Stimulated activated CD4-positive, alpha-beta T cell treated with anti-CD3 and anti-CD28 coated beads, Interleukin-15, amount 100 ng/mL, for 48 hours (primary cell): ENCODE results near the gene SPATC1L.
"Not testable (repeated sequence)": the region's sequence is repeated elsewhere in the genome, so short reads cannot be mapped to it uniquely, and the experiment has no call there.

Experiments used
- DNase-seq, 2 donors: peaks; one replicate each; pipeline ENCODE4 v3.0.0-alpha.2; 2020; ENCODE audit warnings: low read depth in 2 of 2

Gene SPATC1L

DNA sequence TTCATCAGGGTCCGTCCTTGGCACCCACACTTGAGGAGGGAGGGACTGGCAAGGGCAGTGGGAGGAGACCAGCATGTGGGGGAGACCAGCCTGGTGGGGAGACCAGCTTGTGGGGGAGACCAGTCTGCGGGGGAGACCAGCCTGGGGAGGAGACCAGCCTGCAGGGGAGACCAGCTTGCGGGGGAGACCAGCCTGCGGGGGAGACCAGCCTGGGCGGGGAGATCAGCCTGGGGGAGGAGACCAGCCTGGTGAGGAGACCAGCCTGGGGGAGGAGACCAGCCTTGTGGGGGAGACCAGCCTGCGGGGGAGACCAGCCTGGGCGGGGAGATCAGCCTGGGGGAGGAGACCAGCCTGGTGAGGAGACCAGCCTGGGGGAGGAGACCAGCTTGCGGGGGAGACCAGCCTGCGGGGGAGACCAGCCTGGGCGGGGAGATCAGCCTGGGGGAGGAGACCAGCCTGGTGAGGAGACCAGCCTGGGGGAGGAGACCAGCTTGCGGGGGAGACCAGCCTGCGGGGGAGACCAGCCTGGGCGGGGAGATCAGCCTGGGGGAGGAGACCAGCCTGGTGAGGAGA lies 836 bp downstream of the SPATC1L start:
- not testable (repeated sequence) for DNase-seq

DNA sequence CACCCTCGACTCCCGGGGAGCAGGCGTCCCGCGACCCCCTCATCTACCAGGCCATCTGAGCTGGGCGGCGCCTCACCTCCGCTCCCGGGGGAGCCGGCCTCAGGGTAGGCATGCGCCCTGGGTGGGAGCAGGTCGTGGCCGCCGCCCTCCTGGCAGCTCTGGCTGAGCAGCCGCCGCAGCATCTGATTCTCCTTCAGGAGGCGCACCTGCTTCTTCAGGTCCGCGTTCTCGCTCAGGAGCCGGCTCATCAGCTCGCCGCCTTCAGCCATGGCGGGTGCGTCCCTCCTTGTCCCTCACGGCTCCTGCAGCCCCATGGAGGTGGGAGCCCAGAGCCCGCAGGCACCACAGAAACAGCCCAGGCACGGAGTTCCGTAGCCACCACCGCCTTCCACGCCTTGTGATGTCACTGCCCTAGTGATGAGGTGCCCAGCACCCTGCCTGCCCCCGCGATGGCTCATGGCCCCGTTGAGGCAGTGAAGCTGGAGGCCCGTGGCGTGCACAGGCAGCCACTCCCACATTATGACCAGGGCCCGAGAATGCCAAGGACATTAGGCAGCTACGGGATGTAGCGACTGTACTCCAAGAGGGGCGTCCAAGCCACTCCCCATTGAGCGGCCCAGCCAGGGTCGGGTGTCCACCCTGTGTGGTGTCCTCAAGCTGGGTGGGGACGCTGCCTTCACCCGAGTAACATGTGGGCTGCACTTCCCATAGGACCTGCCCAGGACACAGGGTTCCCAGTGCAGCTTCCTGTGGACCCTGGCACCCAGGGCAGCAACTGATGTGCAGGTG lies 1.5 kb downstream of the SPATC1L start:
- DNase-seq = no peak

DNA sequence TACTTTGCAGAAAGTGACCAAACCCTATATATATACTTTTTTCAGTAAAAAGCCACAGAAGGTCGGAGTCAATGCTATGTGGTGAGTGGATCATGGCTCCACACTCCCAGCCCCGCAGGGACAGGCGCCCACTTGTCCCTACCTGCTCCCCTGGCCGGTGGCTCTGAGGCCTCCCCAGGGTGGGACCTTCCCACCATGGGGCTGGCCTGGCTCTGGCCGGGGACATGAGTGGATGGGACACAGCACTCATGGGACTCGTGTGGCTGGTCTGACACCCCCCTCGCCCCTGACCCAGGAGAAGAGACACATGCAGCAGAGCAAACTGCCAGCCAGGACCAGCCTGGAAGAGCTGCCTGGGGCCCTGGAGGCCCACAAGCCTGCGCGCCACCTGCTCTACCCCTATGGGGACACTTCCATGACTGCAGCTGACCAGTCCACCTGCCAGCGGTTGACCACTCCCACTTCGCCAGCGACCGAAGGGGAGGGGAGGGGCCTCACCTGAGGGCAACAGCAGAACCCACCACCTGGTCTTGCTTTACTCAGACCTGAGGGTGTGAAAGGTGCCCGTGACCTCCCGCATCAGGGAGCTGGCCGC lies 2.2 kb downstream of the SPATC1L start:
- DNase-seq = no peak

DNA sequence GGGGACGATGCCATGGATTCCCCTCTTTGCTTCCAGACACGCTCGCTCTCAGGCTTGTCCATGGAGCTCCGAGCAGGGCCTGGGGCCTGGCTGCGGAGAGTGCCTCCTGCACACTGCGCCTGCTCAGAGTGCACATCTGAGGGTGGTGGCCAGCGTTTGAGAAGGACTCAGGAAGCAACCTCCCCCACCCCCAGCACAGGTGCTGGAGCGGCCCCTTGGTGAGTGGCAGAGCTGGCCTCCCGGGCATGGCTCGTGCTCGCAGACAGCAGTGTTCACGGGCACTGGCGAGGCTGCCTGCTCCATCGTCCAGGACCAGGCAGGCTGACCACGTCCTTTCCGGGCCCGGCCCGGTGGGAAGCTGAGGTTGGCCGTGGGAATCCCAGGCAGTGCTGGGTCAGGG lies 2.8 kb downstream of the SPATC1L start:
- no peak for DNase-seq

DNA sequence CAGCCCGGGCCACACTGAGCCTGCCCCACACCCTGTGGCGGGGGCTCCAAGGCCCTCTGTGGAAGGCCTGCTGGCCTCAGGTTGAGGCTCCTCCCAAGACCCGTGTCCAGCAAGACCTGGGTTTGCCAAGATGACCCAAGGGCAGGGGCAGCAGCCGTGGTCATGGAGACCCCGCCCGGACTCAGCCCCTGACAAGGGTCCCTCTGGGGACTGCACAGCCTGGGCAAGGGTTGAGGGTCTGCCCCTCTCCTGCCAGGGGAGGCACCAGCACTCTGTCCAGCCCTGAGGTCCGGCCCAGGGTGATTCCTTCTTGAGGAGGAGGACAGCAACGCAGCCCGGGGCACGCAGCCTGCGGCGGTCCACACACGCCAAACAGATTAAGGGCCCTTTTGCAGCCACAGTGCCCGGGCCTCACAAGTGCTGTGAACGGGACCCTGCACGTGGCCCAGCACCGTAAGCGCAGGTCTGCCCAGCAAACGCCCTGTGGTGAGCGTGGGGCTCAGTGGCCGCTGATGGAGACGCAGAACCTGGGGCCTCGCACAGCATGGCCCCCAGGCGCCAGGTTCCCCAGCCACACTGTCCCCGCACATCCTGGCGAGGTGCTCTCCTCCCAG lies 3.4 kb downstream of the SPATC1L start:
- no peak for DNase-seq

DNA sequence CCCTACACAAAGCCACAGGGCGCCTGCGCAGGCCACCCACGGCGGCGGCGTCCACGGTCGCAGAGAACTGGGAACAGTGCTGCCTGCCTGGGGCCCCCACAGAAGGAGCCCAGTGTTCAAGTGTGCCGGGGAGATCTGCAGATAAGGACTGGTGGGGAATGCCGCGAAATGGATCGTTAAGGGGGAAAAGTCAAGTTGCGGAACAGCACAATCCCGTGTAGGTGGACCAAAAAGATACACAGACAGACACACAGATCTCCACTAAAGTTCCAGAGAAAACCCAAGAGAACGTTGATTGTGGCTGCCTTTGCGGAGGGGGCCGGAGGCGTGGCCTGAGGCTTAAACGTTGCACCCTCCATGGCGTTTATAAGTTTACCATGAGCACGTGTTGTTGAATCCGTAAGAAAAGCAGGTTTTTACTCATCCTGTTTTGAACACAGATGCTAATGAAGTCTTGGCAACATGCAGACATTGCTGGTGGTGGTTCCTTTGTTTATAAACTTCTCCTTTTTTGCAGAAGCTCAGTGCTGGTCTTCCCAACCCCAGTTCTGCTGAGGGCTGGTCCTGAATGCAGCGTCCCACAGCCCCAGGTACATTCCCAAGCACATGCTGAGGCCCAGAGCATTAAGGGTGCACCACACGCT lies 4.1 kb downstream of the SPATC1L start:
- no peak for DNase-seq

DNA sequence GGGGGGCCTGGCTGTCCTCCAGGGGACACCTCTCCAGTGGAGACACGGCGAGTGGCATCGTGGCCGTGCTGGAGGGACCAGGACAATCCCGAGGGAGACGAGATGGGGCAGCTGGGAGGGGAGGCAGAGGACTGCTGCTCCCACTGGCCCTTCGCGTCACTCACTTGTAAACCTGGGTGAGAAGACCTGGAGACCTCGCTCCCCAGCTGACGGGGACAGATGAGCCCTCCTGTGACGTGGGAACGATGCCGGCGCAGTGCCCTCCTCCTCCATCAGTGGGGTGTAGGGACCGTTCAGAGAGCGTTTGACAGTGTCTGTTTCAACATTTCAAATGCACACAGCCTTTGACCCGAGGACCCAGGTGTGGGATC lies 4.6 kb downstream of the SPATC1L start:
- no peak for DNase-seq

DNA sequence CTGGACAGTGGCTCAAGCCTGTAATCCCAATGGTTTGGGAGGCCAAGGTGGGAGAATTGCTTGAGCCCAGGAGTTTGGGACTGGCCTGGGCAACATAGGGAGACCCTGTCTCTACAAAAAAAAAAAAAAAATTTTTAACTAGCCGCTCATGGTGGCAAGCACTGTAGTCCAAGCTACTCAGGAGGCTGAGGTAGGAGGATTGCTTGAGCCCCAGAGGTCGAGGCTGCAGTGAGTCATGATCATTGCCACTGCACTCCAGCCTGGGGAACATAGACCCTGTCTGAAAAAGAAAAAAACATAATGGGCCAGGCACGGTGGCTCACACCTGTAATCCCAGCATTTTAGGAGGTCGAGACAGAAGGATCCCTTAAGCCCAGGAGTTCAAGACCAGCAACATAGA lies 5.3 kb downstream of the SPATC1L start:
- no peak for DNase-seq

DNA sequence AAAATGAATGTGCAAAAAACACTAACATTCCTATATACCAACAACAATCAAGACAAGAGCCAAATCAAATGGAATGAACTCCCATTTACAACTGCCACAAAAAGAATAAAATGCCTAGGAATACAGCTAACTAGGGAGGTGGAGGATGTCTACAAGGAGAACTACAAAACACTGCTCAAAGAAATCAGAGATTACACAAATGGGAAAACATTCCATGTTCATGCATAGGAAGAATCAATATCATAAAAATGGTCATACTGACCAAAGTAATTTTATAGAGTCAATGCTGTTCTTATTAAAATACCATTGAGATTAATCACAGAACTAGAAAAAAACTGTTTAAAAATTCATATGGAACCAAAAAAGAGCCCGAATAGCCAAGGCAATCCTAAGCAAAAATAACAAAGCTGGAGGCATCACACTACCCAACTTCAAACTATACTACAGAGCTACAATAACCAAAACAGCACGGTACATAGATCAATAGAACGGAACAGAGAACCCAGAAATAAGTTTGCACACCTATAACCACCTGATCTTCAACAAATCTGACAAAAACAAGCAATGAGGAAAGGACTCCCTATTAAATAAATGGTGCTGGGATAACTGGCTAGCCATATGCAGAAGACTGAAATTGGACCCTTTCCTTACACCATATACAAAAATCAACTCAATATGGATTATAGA lies 7.7 kb downstream of the SPATC1L start:
- DNase-seq = not testable (repeated sequence)

DNA sequence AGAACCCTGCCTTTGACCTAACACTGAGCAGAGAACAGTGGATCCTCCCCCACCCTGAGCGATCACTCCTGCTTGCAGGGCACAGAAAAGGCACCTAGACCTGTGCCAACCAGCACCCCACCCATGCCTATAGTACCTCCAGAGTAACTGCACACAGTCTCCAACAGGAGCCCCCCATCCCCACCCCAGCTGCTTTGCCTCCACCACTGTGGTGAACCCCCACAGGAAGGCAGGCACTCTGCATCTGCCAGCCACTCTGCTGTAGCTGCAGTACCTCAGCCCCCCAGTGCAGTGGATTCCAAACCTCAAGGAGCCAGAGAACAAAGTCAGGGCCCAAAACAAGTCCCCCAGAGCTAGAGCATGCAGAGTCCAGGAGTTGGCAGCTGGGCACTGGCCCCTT lies 10.7 kb downstream of the SPATC1L start:
- no peak for DNase-seq

DNA sequence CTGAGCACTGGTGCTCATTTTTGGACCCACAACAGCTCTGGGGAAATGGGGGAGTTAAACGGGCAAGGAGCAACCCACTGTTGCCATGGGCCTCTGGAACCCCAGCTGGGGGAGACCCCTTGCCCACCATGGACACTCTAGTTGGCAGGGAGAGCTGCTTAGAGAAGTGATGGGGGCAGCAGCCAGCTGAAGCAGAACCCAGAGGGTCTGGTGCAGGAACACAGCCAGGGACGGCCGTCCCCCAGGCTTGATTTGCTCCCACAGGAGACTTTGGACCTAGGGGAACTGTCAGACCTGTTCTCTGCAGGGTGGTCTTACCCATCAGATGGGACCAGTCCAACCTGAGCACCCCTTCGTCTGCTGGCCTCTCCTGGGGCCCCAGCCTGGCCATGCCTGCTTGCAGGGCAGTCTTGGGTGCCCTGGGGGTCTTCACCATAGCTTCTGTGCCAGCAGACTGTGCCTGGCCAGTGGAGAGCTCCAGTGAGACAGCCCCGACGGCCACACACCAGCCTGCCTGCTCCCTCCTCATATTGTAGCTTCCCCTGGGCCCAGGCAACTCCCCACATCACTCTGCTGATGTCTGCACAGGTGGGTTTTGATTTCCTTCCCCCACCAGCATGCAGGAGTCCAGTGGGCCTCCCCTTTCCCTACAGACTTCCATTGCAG lies 11.3 kb downstream of the SPATC1L start:
- no peak for DNase-seq

DNA sequence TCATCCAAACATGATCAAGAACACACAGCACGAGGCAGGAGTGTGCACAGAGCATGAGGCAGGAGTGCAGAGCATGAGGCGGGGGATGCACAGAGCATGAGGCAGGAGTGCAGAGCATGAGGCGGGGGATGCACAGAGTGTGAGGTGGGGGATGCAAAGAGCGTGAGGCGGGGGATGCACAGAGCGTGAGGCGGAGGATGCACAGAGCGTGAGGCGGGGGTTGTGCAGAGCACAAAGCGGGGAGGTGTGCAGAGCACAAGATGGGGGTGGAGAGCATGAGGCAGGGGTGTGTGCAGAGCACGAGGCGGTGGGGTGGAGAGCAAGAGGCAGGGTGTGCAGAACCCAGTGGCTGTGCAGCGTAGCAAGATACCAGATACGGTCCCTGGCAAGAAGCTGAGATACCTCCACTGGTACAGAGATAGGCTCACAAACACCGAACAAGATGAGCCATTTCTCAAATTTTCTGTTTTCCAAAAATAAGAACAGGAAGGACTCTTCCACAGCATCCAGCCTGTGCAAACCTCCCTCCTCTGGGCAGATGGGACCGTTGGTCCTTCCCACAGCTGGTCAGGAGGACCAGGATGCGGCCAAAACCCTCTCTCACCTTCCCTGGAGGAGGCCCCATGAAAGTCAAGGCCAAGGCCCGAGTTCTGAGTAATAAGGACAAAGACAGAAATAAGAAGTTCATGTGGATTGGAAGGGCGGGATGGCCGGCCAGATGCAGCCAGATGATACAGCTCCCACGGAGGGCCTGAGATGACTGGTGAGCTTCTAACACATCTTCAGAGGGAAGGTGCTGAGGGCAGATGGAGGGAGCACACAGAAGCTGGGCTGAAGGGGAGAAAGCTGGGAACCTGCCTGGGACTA lies 12.0 kb downstream of the SPATC1L start:
- no peak for DNase-seq

DNA sequence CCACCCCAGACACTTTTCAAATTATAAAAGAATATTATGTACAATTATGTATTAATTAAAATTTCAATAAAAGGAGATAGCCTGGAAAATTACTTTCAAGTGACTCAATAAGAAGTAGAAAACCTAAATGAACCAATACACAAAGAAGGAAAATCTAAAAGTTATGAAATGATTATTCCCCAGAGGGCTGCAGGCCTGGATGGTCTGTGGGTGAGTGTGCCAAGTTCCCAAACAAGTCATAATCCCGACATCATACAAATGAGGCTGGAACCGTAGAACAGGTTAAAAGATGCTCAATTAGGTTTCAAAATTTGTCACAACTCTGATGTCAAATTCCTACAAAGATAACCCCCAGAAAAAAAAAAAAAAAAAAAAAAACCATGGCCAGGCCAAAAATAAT lies 12.7 kb downstream of the SPATC1L start:
- no peak for DNase-seq

DNA sequence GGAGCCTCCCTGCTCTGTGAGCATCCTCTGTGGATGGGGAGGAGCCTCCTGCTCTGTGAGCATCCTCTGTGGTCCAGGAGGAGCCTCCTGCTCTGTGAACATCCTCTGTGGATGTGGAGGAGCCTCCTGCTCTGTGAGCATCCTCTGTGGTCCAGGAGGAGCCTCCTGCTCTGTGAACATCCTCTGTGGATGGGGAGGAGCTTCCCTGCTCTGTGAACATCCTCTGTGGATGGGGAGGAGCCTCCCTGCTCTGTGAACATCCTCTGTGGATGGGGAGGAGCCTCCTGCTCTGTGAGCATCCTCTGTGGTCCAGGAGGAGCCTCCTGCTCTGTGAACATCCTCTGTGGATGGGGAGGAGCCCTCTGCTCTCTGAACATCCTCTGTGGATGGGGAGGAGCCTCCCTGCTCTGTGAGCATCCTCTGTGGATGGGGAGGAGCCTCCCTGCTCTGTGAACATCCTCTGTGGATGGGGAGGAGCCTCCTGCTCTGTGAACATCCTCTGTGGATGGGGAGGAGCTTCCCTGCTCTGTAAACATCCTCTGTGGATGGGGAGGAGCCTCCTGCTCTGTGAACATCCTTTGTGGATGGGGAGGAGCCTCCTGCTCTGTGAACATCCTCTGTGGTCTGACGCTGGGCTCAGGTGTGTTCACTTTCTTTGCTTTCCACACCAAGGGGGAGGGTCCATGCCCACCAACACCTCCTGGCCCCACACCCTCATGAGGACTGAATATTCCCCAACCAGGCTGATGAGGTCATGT lies 13.6 kb downstream of the SPATC1L start:
- DNase-seq = not testable (repeated sequence)

DNA sequence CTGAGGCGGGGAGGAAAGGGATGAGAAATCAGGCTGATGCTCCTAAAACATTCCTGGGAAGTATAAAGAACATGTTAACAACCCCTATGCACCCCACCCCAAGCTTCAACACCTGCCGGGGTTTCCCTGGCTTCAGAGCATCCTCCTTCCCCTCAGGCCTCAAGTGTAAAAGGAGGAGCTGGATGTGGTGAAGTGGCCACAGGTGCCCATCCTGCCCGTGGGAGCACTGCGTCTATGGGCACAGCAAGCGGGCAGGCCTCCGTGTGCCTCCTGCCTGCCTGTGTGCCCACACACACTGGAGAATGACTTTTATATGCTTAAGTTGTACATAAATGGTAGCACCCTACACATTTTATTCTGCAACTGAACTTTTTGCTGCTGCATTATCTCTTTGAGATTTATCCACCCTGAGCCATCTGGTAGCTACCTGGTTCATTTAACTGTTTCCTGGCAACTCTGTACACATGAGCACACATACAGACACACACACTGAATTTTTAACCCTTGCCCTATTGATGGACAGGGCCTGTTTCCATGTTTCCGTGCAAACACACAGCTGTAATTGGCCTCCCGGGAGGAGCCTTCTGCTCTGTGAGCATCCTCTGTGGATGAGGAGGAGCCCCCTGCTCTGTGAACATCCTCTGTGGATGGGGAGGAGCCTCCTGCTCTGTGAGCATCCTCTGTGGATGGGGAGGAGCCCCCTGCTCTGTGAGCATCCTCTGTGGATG lies 15.4 kb downstream of the SPATC1L start:
- no peak for DNase-seq

DNA sequence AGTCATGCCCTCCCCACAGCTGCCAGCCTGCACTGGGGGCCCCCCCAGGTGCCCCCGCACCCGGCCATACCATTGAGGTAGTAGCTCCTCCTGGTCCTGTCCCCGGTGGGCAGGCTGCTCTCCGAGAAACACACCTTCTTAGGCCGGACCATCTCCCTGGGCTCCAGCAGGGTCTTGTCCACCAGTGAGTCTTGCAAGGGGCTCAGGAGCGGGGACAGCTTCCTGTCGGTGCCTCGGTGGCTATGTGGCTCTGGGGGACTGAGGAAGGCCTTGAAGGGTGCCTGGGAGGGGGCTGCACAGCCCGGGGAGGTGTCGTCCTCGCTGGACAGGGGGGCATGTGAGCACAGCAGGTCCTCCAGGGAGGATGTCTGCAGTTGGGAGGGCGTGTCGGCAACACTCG lies 16.0 kb downstream of the SPATC1L start:
- no peak for DNase-seq

DNA sequence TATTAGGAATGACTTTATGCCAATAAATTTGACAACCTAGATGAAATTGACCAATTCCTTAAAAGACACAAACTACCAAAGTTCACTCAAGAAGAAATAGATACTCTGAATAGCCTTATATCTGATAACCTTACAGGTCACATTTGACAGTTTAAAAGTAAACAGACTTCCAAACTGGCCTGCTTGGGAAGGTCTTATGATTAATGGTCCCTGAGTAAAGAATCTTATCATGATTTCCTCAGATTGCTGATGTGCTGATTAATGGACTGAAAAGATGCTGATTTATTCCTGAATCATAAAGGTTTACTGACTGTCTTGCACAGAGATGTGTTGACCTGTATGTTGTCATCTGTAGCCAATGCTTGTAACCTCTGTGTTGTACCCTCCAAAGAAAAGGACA lies 19.2 kb downstream of the SPATC1L start:
- DNase-seq = no peak

DNA sequence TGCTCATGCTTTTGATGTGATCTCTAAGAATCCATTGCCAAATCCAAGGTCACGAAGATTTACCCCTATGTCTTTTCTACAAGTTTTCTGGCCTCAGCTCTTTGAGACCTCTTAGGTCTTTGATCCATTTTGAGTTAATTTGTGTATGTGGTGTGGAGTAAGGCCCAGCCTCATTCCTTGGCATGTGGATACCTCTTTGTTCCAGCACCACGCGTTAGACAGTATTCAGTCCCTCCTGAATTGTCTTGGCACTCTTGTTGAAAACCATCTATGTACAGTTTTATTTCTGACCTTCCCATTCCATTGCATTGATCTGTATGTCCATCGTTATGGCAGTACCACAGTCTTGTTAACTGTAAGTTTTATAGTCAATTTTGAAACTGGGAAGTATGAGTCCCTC lies 20.9 kb downstream of the SPATC1L start:
- DNase-seq = no peak
